ENCODE results near the gene JAKMIP2. TPM values are rescaled to one million over a fixed set of nuclear protein-coding genes. Genes with fewer than 3 reads are reported as not detected.

JAKMIP2 gene
- polyA plus RNA-seq, 1 of the 3 experiments (the other 2 are of a cell fraction): 2.1 TPM

- DNase-seq: peak; percentile 21
- no peak overlapping the region for H2AFZ ChIP-seq (ENCODE audit: low read depth)
- no peaks in the 10 kb centered on the region for H3F3A ChIP-seq (replicated peaks; ENCODE audit: insufficient read depth)
- H3K4me1 ChIP-seq (ENCODE audit: control insufficient read depth in 1 of 2, insufficient read depth in 2 of 2, low read depth in 1 of 2, low read length in 1 of 2): no peaks in the 10 kb centered on the region; a peak in 1 of 4 replicates
- H3K9ac ChIP-seq: no peak overlapping the region
- ChIA-PET CTCF (interaction anchor here (1.0 to 4.3 kb wide), 2 partner anchors 91 to 153 kb away, joined by 3 to 13 read pairs; no protein-coding TSS in a partner anchor), POLR2A (no interaction called here)
- no peaks in the 10 kb centered on the region for H3K27me3 ChIP-seq (ENCODE audit: insufficient read depth)
- H3K27ac ChIP-seq (ENCODE audit: low read depth in 2 of 2, low read length in 1 of 2): no peak overlapping the region; a peak in 1 of 4 replicates
- 63% methylated on average over 7 of the region's 9 CpGs for WGBS (ENCODE audit: low lambda C conversion rate)
- no peak overlapping the region for H3K4me2 ChIP-seq
- no peaks in the 10 kb centered on the region for H4K20me1 ChIP-seq (ENCODE audit: insufficient read depth)
- TF ChIP-seq SMC3 (IDR thresholded peaks at IDR 0.05; ENCODE audit: low read depth, low read length): no peak
- no peak for TF ChIP-seq USF1 (IDR thresholded peaks at IDR 0.05; ENCODE audit: borderline replicate concordance, low read depth)
- TF ChIP-seq FOXM1 (IDR thresholded peaks at IDR 0.05; ENCODE audit: low read depth): no peak
- no peak for TF ChIP-seq CHD2 (IDR thresholded peaks at IDR 0.05; ENCODE audit: low read length, partially characterized antibody)
- TF ChIP-seq NRF1 (IDR thresholded peaks at IDR 0.05; ENCODE audit: low read depth, low read length): no peak
- no peak for TF ChIP-seq POLR2AphosphoS5 (IDR thresholded peaks at IDR 0.05; ENCODE audit: low read depth, low read length)
- TF ChIP-seq ZBTB33 (IDR thresholded peaks at IDR 0.05; ENCODE audit: borderline replicate concordance, low read depth): no peak
- no peaks in the 10 kb centered on the region for H3K9me2 ChIP-seq
- no peaks in the 10 kb centered on the region for H3K79me2 ChIP-seq (ENCODE audit: insufficient read depth)
- peaks cover 0 to 5% of the 10 kb centered on the region in 2 experiments for H3K36me3 ChIP-seq (replicated peaks in 1 of 2; ENCODE audit: control insufficient read depth in 1 of 2, insufficient read depth in 2 of 2, low read length in 1 of 2)
- no peaks in the 10 kb centered on the region for H3K9me3 ChIP-seq
- no peak overlapping the region for H3K4me3 ChIP-seq (ENCODE audit: low read depth in 2 of 2, low read length in 1 of 2)
Observed at GRCh38 chr5:147669169-147669869, 113.2 kb downstream of the JAKMIP2 start.

GRCh38 chr5:147668385-147668784 lies 114.1 kb downstream of the JAKMIP2 start:
- no peaks in the 10 kb centered on the region for H3F3A ChIP-seq (replicated peaks; ENCODE audit: insufficient read depth)
- H3K9me2 ChIP-seq: no peaks in the 10 kb centered on the region
- no peak for DNase-seq
- H3K27ac ChIP-seq (ENCODE audit: low read depth in 2 of 2, low read length in 1 of 2): no peak overlapping the region
- H3K27me3 ChIP-seq (ENCODE audit: insufficient read depth): no peaks in the 10 kb centered on the region
- H3K4me1 ChIP-seq (ENCODE audit: control insufficient read depth in 1 of 2, insufficient read depth in 2 of 2, low read depth in 1 of 2, low read length in 1 of 2): no peaks in the 10 kb centered on the region; a peak in 1 of 4 replicates
- no peaks in the 10 kb centered on the region for H3K79me2 ChIP-seq (ENCODE audit: insufficient read depth)
- no peaks in the 10 kb centered on the region for H3K9me3 ChIP-seq
- H2AFZ ChIP-seq (ENCODE audit: low read depth): no peak overlapping the region
- H3K4me3 ChIP-seq (ENCODE audit: low read depth in 2 of 2, low read length in 1 of 2): no peak overlapping the region
- POLR2A ChIA-PET: no interaction called here
- H3K4me2 ChIP-seq: no peak overlapping the region
- peaks cover 0 to 5% of the 10 kb centered on the region in 2 experiments for H3K36me3 ChIP-seq (replicated peaks in 1 of 2; ENCODE audit: control insufficient read depth in 1 of 2, insufficient read depth in 2 of 2, low read length in 1 of 2)
- WGBS (ENCODE audit: low lambda C conversion rate): 56% methylated on average over 2 of the region's 2 CpGs
- TF ChIP-seq NRF1 (IDR thresholded peaks at IDR 0.05; ENCODE audit: low read depth, low read length) (no peak), TCF12 (IDR thresholded peaks at IDR 0.05) (no peak), SIN3A (IDR thresholded peaks at IDR 0.05; ENCODE audit: borderline replicate concordance, low read depth, low read length) (no peak), RFX5 (IDR thresholded peaks at IDR 0.05; ENCODE audit: low read length) (no peak), POLR2AphosphoS5 (IDR thresholded peaks at IDR 0.05; ENCODE audit: low read depth, low read length) (no peak), RXRA (IDR thresholded peaks at IDR 0.05; ENCODE audit: borderline replicate concordance, low read depth) (no peak), GABPA (IDR thresholded peaks at IDR 0.05; ENCODE audit: low read depth) (no peak)
- TF ChIP-seq, protein P1, sequence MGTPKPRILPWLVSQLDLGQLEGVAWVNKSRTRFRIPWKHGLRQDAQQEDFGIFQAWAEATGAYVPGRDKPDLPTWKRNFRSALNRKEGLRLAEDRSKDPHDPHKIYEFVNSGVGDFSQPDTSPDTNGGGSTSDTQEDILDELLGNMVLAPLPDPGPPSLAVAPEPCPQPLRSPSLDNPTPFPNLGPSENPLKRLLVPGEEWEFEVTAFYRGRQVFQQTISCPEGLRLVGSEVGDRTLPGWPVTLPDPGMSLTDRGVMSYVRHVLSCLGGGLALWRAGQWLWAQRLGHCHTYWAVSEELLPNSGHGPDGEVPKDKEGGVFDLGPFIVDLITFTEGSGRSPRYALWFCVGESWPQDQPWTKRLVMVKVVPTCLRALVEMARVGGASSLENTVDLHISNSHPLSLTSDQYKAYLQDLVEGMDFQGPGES (IDR thresholded peaks at IDR 0.05; ENCODE audit: low read depth, low read length): no peak
- TF ChIP-seq, protein P2, sequence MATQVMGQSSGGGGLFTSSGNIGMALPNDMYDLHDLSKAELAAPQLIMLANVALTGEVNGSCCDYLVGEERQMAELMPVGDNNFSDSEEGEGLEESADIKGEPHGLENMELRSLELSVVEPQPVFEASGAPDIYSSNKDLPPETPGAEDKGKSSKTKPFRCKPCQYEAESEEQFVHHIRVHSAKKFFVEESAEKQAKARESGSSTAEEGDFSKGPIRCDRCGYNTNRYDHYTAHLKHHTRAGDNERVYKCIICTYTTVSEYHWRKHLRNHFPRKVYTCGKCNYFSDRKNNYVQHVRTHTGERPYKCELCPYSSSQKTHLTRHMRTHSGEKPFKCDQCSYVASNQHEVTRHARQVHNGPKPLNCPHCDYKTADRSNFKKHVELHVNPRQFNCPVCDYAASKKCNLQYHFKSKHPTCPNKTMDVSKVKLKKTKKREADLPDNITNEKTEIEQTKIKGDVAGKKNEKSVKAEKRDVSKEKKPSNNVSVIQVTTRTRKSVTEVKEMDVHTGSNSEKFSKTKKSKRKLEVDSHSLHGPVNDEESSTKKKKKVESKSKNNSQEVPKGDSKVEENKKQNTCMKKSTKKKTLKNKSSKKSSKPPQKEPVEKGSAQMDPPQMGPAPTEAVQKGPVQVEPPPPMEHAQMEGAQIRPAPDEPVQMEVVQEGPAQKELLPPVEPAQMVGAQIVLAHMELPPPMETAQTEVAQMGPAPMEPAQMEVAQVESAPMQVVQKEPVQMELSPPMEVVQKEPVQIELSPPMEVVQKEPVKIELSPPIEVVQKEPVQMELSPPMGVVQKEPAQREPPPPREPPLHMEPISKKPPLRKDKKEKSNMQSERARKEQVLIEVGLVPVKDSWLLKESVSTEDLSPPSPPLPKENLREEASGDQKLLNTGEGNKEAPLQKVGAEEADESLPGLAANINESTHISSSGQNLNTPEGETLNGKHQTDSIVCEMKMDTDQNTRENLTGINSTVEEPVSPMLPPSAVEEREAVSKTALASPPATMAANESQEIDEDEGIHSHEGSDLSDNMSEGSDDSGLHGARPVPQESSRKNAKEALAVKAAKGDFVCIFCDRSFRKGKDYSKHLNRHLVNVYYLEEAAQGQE (IDR thresholded peaks at IDR 0.05; ENCODE audit: low read depth, low read length): no peak
- H4K20me1 ChIP-seq (ENCODE audit: insufficient read depth): no peaks in the 10 kb centered on the region
- no peak overlapping the region for H3K9ac ChIP-seq
- CTCF ChIA-PET: interaction anchor here (4.3 kb wide), 1 partner anchor 154 kb away, joined by 13 read pairs; no protein-coding TSS in a partner anchor
